ENCODE data around the gene CCNL2. TPM values are rescaled to one million over a fixed set of nuclear protein-coding genes. Genes with fewer than 3 reads are reported as not detected.

Gene CCNL2
- total and polyA plus RNA-seq, 4 experiments from 2014 or later, result 18.3 to 394 (median 212) TPM

GRCh38 chr1:1395166-1395565 lies 4.0 kb downstream of the CCNL2 start:
- H3K27me3 ChIP-seq (ENCODE audit: insufficient read depth, low read length), result no peaks in the 10 kb centered on the region
- no peaks in the 10 kb centered on the region for H3K9me3 ChIP-seq (ENCODE audit: control insufficient read depth in 1 of 2, low read length in 2 of 2)
- Mint-ChIP-seq H3K9me3 (peaks cover 0 to 3% (median 0%) of the 10 kb centered on the region in 8 donors), H3K27me3 (no peaks in the 10 kb centered on the region), H3K27ac (peak overlapping the region in 4 of 7 donors; percentile 16 to 70 (median 54)), H3K36me3 (peaks cover 39 to 74% of the 10 kb centered on the region in 2 donors), H3K4me1 (peaks cover 12 to 44% (median 27%) of the 10 kb centered on the region in 4 donors), H3K4me3 (peak overlapping the region in 6 of 8 donors; percentile 2 to 74 (median 30))
- H3K4me3 ChIP-seq (ENCODE audit: low read length in 2 of 2), result no peak overlapping the region
- no peak overlapping the region for H3K27ac ChIP-seq (ENCODE audit: low read depth, low read length)
- ChIA-PET CTCF (ENCODE audit: partially characterized antibody) (no interaction called here), POLR2A (ENCODE audit: partially characterized antibody) (interaction anchor here (0.6 to 0.7 kb wide), 2 partner anchors 12 to 24 kb away, joined by 3 to 4 read pairs; partner anchors contain the start of gene MRPL20)
- no peak for DNase-seq
- peaks cover 63% of the 10 kb centered on the region for H3K36me3 ChIP-seq (ENCODE audit: insufficient read depth, low read length)
- intact Hi-C loops (cut with micrococcal nuclease), result no loop called here
- H3K4me1 ChIP-seq (ENCODE audit: insufficient read depth, low read length), result peaks cover 25% of the 10 kb centered on the region

GRCh38 chr1:1394116-1394515 lies 5.0 kb downstream of the CCNL2 start:
- Mint-ChIP-seq H3K27ac (no peak overlapping the region), H3K27me3 (no peaks in the 10 kb centered on the region), H3K4me3 (no peak overlapping the region), H3K9me3 (no peaks in the 10 kb centered on the region), H3K4me1 (peaks cover 12 to 36% (median 22%) of the 10 kb centered on the region in 4 donors), H3K36me3 (peaks cover 44 to 72% of the 10 kb centered on the region in 2 donors)
- no peak overlapping the region for H3K27ac ChIP-seq (ENCODE audit: low read depth, low read length)
- H3K4me3 ChIP-seq (ENCODE audit: low read length in 2 of 2), result no peak overlapping the region
- peaks cover 21% of the 10 kb centered on the region for H3K4me1 ChIP-seq (ENCODE audit: insufficient read depth, low read length)
- H3K27me3 ChIP-seq (ENCODE audit: insufficient read depth, low read length), result no peaks in the 10 kb centered on the region
- no peak for DNase-seq
- peaks cover 72% of the 10 kb centered on the region for H3K36me3 ChIP-seq (ENCODE audit: insufficient read depth, low read length)
- POLR2A ChIA-PET (ENCODE audit: partially characterized antibody), result no interaction called here
- no peaks in the 10 kb centered on the region for H3K9me3 ChIP-seq (ENCODE audit: control insufficient read depth in 1 of 2, low read length in 2 of 2)
- CTCF ChIA-PET (ENCODE audit: partially characterized antibody), result no interaction called here
- intact Hi-C loops (cut with micrococcal nuclease), result no loop called here

- intact Hi-C loops (cut with micrococcal nuclease), result no loop called here
- DNase-seq, result no peak
- Mint-ChIP-seq H3K4me1 (peaks cover 12 to 35% (median 21%) of the 10 kb centered on the region in 4 donors), H3K27me3 (no peaks in the 10 kb centered on the region), H3K27ac (peak overlapping the region in 2 of 7 donors; percentile 32 to 62), H3K9me3 (no peaks in the 10 kb centered on the region), H3K36me3 (peaks cover 44 to 72% of the 10 kb centered on the region in 2 donors), H3K4me3 (no peak overlapping the region)
- POLR2A ChIA-PET (ENCODE audit: partially characterized antibody), result no interaction called here
- CTCF ChIA-PET (ENCODE audit: partially characterized antibody), result no interaction called here
- Histone ChIP-seq H3K27me3 (ENCODE audit: insufficient read depth, low read length) (no peaks in the 10 kb centered on the region), H3K27ac (ENCODE audit: low read depth, low read length) (no peak overlapping the region), H3K36me3 (ENCODE audit: insufficient read depth, low read length) (peaks cover 77% of the 10 kb centered on the region), H3K4me1 (ENCODE audit: insufficient read depth, low read length) (peaks cover 19% of the 10 kb centered on the region), H3K4me3 (ENCODE audit: low read length in 2 of 2) (no peak overlapping the region), H3K9me3 (ENCODE audit: control insufficient read depth in 1 of 2, low read length in 2 of 2) (no peaks in the 10 kb centered on the region)
Observed at GRCh38 chr1:1393428-1393827, 5.7 kb downstream of the CCNL2 start.

- ChIA-PET CTCF (ENCODE audit: partially characterized antibody) (no interaction called here), POLR2A (ENCODE audit: partially characterized antibody) (interaction anchor here (1.8 kb wide), 1 partner anchor 18 kb away, joined by 5 read pairs; the partner anchor contains the start of gene AURKAIP1)
- Histone ChIP-seq H3K4me3 (ENCODE audit: low read length in 2 of 2) (no peak overlapping the region), H3K9me3 (ENCODE audit: control insufficient read depth in 1 of 2, low read length in 2 of 2) (no peaks in the 10 kb centered on the region), H3K27me3 (ENCODE audit: insufficient read depth, low read length) (no peaks in the 10 kb centered on the region), H3K4me1 (ENCODE audit: insufficient read depth, low read length) (peaks cover 15% of the 10 kb centered on the region), H3K36me3 (ENCODE audit: insufficient read depth, low read length) (peaks cover 78% of the 10 kb centered on the region), H3K27ac (ENCODE audit: low read depth, low read length) (no peak overlapping the region)
- intact Hi-C loops (cut with micrococcal nuclease), result no loop called here
- Mint-ChIP-seq H3K4me3 (no peak overlapping the region), H3K27me3 (no peaks in the 10 kb centered on the region), H3K27ac (peak overlapping the region in 1 of 7 donors; percentile 70), H3K9me3 (no peaks in the 10 kb centered on the region), H3K36me3 (peaks cover 45 to 72% of the 10 kb centered on the region in 2 donors), H3K4me1 (peaks cover 8 to 31% (median 17%) of the 10 kb centered on the region in 4 donors)
- DNase-seq, result no peak
Observed at GRCh38 chr1:1393014-1393413, 6.1 kb downstream of the CCNL2 start.

GRCh38 chr1:1391225-1391624 lies 7.9 kb downstream of the CCNL2 start:
- ChIA-PET POLR2A (ENCODE audit: partially characterized antibody) (interaction anchor here (0.9 to 2.9 kb wide), 4 partner anchors 9 to 16 kb away, joined by 3 to 13 read pairs (median 4); partner anchors contain the start of genes AURKAIP1, CCNL2 and MRPL20), CTCF (ENCODE audit: partially characterized antibody) (no interaction called here)
- Mint-ChIP-seq H3K4me3 (no peak overlapping the region), H3K36me3 (peaks cover 58 to 78% of the 10 kb centered on the region in 2 donors), H3K27ac (peak overlapping the region in 1 of 7 donors; percentile 18), H3K4me1 (peaks cover 6 to 23% (median 12%) of the 10 kb centered on the region in 4 donors), H3K9me3 (no peaks in the 10 kb centered on the region), H3K27me3 (no peaks in the 10 kb centered on the region)
- intact Hi-C loops (cut with micrococcal nuclease), result no loop called here
- no peak overlapping the region for H3K27ac ChIP-seq (ENCODE audit: low read depth, low read length)
- H3K4me1 ChIP-seq (ENCODE audit: insufficient read depth, low read length), result peaks cover 3% of the 10 kb centered on the region
- peaks cover 84% of the 10 kb centered on the region for H3K36me3 ChIP-seq (ENCODE audit: insufficient read depth, low read length)
- no peak overlapping the region for H3K4me3 ChIP-seq (ENCODE audit: low read length in 2 of 2)
- H3K27me3 ChIP-seq (ENCODE audit: insufficient read depth, low read length), result no peaks in the 10 kb centered on the region
- no peak for DNase-seq
- H3K9me3 ChIP-seq (ENCODE audit: control insufficient read depth in 1 of 2, low read length in 2 of 2), result no peaks in the 10 kb centered on the region

- H3K36me3 ChIP-seq (ENCODE audit: insufficient read depth, low read length), result peaks cover 89% of the 10 kb centered on the region
- peaks cover 3% of the 10 kb centered on the region for H3K4me1 ChIP-seq (ENCODE audit: insufficient read depth, low read length)
- DNase-seq, result no peak
- no peak overlapping the region for H3K4me3 ChIP-seq (ENCODE audit: low read length in 2 of 2)
- ChIA-PET CTCF (ENCODE audit: partially characterized antibody) (no interaction called here), POLR2A (ENCODE audit: partially characterized antibody) (interaction anchor here (1.6 to 2.9 kb wide), 2 partner anchors 9 kb away, joined by 3 to 13 read pairs; partner anchors contain the start of gene CCNL2)
- H3K27ac Mint-ChIP-seq, result no peak overlapping the region
- no peaks in the 10 kb centered on the region for H3K27me3 ChIP-seq (ENCODE audit: insufficient read depth, low read length)
- no peak overlapping the region for H3K27ac ChIP-seq (ENCODE audit: low read depth, low read length)
- H3K36me3 Mint-ChIP-seq, result peaks cover 59 to 82% of the 10 kb centered on the region in 2 donors
- no peaks in the 10 kb centered on the region for H3K27me3 Mint-ChIP-seq
- no peaks in the 10 kb centered on the region for H3K9me3 ChIP-seq (ENCODE audit: control insufficient read depth in 1 of 2, low read length in 2 of 2)
- H3K4me3 Mint-ChIP-seq, result no peak overlapping the region
- peaks cover 5 to 21% (median 12%) of the 10 kb centered on the region in 4 donors for H3K4me1 Mint-ChIP-seq
- intact Hi-C loops (cut with micrococcal nuclease), result no loop called here
- H3K9me3 Mint-ChIP-seq, result no peaks in the 10 kb centered on the region
Observed at GRCh38 chr1:1390675-1391074, 8.5 kb downstream of the CCNL2 start.

- Mint-ChIP-seq H3K27me3 (no peaks in the 10 kb centered on the region), H3K4me3 (no peak overlapping the region), H3K9me3 (no peaks in the 10 kb centered on the region), H3K4me1 (peaks cover 0 to 6% (median under 1%) of the 10 kb centered on the region in 4 donors), H3K27ac (no peak overlapping the region), H3K36me3 (peaks cover 41 to 61% of the 10 kb centered on the region in 2 donors)
- no peak overlapping the region for H3K27ac ChIP-seq (ENCODE audit: low read depth, low read length)
- intact Hi-C loops (cut with micrococcal nuclease), result no loop called here
- H3K36me3 ChIP-seq (ENCODE audit: insufficient read depth, low read length), result peaks cover 71% of the 10 kb centered on the region
- DNase-seq, result no peak
- POLR2A ChIA-PET (ENCODE audit: partially characterized antibody), result interaction anchor here (0.6 to 4.8 kb wide), 4 partner anchors 8 to 223 kb away, joined by 4 to 20 read pairs (median 4); partner anchors contain the start of genes AURKAIP1 and CCNL2
- H3K27me3 ChIP-seq (ENCODE audit: insufficient read depth, low read length), result no peaks in the 10 kb centered on the region
- H3K4me3 ChIP-seq (ENCODE audit: low read length in 2 of 2), result no peak overlapping the region
- H3K9me3 ChIP-seq (ENCODE audit: control insufficient read depth in 1 of 2, low read length in 2 of 2), result no peaks in the 10 kb centered on the region
- peaks cover 3% of the 10 kb centered on the region for H3K4me1 ChIP-seq (ENCODE audit: insufficient read depth, low read length)
- CTCF ChIA-PET (ENCODE audit: partially characterized antibody), result no interaction called here
Observed at GRCh38 chr1:1388078-1388472, 11.1 kb downstream of the CCNL2 start.
